IMR-90 (cell line): ENCODE measurements around the gene TAGLN3. TPM values are rescaled to one million over a fixed set of nuclear protein-coding genes. Genes with fewer than 3 reads are reported as not detected.

Experiments
- ATAC-seq: fragments of 200-7000 bp; cut with Tn5 transposase; 2 replicates; pipeline ENCODE4 v1.9.1; 2020; ENCODE audit warnings: low read depth, mild to moderate bottlenecking, moderate library complexity
- BruUV-seq: library from RNA; stranded (reverse); fragments of 400-500 nt; replicated peaks from 2 replicates; lab custom pipeline; 2021; lab: Mats Ljungman, UMichigan
- CTCF ChIA-PET: fragments of 300-600 bp; formaldehyde crosslinking; extraction: SDS; loops from one replicate; lab custom pipeline; 2021; ENCODE audit warnings: antibody characterized with exemption; lab: Yijun Ruan, JAX
- POLR2A ChIA-PET: fragments of 300-600 bp; sonication (Branson Sonifier 250); formaldehyde crosslinking; loops from one replicate; lab custom pipeline; 2022; ENCODE audit warnings: antibody characterized with exemption; ENCODE audit not compliant: unreplicated experiment; lab: Charles Lee
- DNase-seq: peaks from one replicate; pipeline ENCODE4 v3.0.0; 2013
- H2AFZ ChIP-seq: replicated peaks from 2 replicates; pipeline ENCODE3; 2013; ENCODE audit warnings: low read length, mild to moderate bottlenecking; ENCODE audit not compliant: poor library complexity
- H2AK5ac ChIP-seq: 2 replicates; pipeline ENCODE4 v1.6.1; 2013; ENCODE audit warnings: low read depth, low read length, inconsistent platforms
- H2AK9ac ChIP-seq: replicated peaks from 2 replicates; pipeline ENCODE3; 2013; ENCODE audit warnings: mild to moderate bottlenecking, low read depth, low read length, moderate library complexity; ENCODE audit not compliant: poor library complexity
- H2BK120ac ChIP-seq: 2 replicates; pipeline ENCODE4 v1.6.1; 2013; ENCODE audit warnings: low read depth, low read length, inconsistent platforms
- H2BK15ac ChIP-seq: 3 replicates; pipeline ENCODE4 v1.6.1; 2013; ENCODE audit warnings: low read depth, low read length, inconsistent platforms
- H2BK20ac ChIP-seq: 2 replicates; pipeline ENCODE4 v1.6.1; 2013; ENCODE audit warnings: low read depth, mild to moderate bottlenecking, inconsistent platforms, low read length, moderate library complexity
- H2BK5ac ChIP-seq: 2 replicates; pipeline ENCODE4 v1.6.1; 2013; ENCODE audit warnings: mild to moderate bottlenecking, low read depth, low read length, inconsistent platforms; ENCODE audit not compliant: poor library complexity, severe bottlenecking
- H3K14ac ChIP-seq: replicated peaks from 2 replicates; pipeline ENCODE4 v1.6.1; 2013; ENCODE audit warnings: low read depth, low read length, inconsistent platforms
- H3K18ac ChIP-seq: 2 replicates; pipeline ENCODE4 v1.6.1; 2013; ENCODE audit warnings: low read depth, low read length, control low read depth
- H3K23ac ChIP-seq: 2 replicates; pipeline ENCODE4 v1.6.1; 2013; ENCODE audit warnings: low read depth, low read length, inconsistent platforms
- H3K27ac ChIP-seq: 2 replicates; pipeline ENCODE4 v1.5.1; 2013; ENCODE audit warnings: mild to moderate bottlenecking, control low read depth, low read length; ENCODE audit not compliant: insufficient read depth
- H3K27me3 ChIP-seq: 2 replicates; pipeline ENCODE4 v1.6.1; 2013; ENCODE audit warnings: low read length; ENCODE audit not compliant: control insufficient read depth, insufficient read depth
- H3K36me3 ChIP-seq: 2 replicates; pipeline ENCODE4 v1.6.1; 2013; ENCODE audit warnings: low read length, mixed read lengths; ENCODE audit not compliant: control insufficient read depth, insufficient read depth
- H3K4ac ChIP-seq: 2 replicates; pipeline ENCODE4 v1.6.1; 2013; ENCODE audit warnings: low read depth, low read length, inconsistent platforms
- H3K4me1 ChIP-seq: 2 replicates; pipeline ENCODE4 v1.6.1; 2013; ENCODE audit warnings: low read length, mixed read lengths; ENCODE audit not compliant: control insufficient read depth, insufficient read depth
- H3K4me2 ChIP-seq: 2 replicates; pipeline ENCODE4 v1.6.1; 2013; ENCODE audit warnings: low read depth, mild to moderate bottlenecking, control low read depth, low read length, moderate library complexity
- H3K4me3 ChIP-seq: 2 replicates; pipeline ENCODE4 v1.5.1; 2013; ENCODE audit warnings: low read depth, mild to moderate bottlenecking, control low read depth, low read length, moderate library complexity; ENCODE audit not compliant: insufficient read depth
- H3K56ac ChIP-seq: 2 replicates; pipeline ENCODE4 v1.6.1; 2013; ENCODE audit warnings: low read length, inconsistent platforms; ENCODE audit not compliant: insufficient read depth; ENCODE audit errors: extremely low read depth
- H3K79me1 ChIP-seq, 2 experiments: 2 replicates each; pipeline ENCODE4 v1.6.1; 2013; ENCODE audit warnings: low read length in 2 of 2, inconsistent platforms in 1 of 2, low read depth in 1 of 2
- H3K9ac ChIP-seq: 2 replicates; pipeline ENCODE4 v1.6.1; 2013; ENCODE audit warnings: low read depth, low read length, control low read depth
- H3K9me1 ChIP-seq: 2 replicates; pipeline ENCODE4 v1.6.1; 2013; ENCODE audit warnings: low read length, inconsistent platforms; ENCODE audit not compliant: insufficient read depth
- H3K9me3 ChIP-seq: 2 replicates; pipeline ENCODE4 v1.6.1; 2013; ENCODE audit warnings: low read length; ENCODE audit not compliant: control insufficient read depth, insufficient read depth
- H4K20me1 ChIP-seq: 2 replicates; pipeline ENCODE4 v1.6.1; 2013; ENCODE audit warnings: low read length, inconsistent platforms; ENCODE audit not compliant: insufficient read depth
- H4K5ac ChIP-seq: 2 replicates; pipeline ENCODE4 v1.6.1; 2013; ENCODE audit warnings: mild to moderate bottlenecking, low read depth, low read length, control low read depth
- H4K8ac ChIP-seq, 2 experiments: 2 replicates each; pipeline ENCODE4 v1.6.1; 2013; ENCODE audit warnings: low read depth in 2 of 2, low read length in 2 of 2, control low read depth in 1 of 2, inconsistent platforms in 1 of 2
- H4K91ac ChIP-seq: 2 replicates; pipeline ENCODE4 v1.6.1; 2013; ENCODE audit warnings: low read depth, low read length, inconsistent platforms; ENCODE audit not compliant: insufficient read depth
- ELK1 ChIP-seq: fragments of 150-350 bp; IDR thresholded peaks from 2 replicates; pipeline ENCODE4 v1.6.1; 2016; ENCODE audit warnings: low read depth, mild to moderate bottlenecking, low read length, moderate library complexity, borderline replicate concordance
- RCOR1 ChIP-seq: IDR thresholded peaks from 2 replicates; pipeline ENCODE4 v1.6.1; 2012; ENCODE audit warnings: mild to moderate bottlenecking, low read length, improper control_type of control experiment; ENCODE audit not compliant: insufficient replicate concordance
- WGBS, 2 experiments: methylation state at CpG; one replicate each; pipeline versions ENCODE4 v1.1.5 to v1.1.7; 2013; ENCODE audit warnings: missing lambda C conversion rate in 2 of 2; ENCODE audit not compliant: insufficient read length in 1 of 2; ENCODE audit errors: extremely low coverage in 2 of 2; 5-methylcytosine and 5-hydroxymethylcytosine counted together
- dilution Hi-C: fragments of 300-500 bp; cut with HindIII; formaldehyde crosslinking; loops from one replicate; pipeline ENCODE4 v1.14.3; 2018; ENCODE audit warnings: low sequenced_read_pairs; ENCODE audit not compliant: unreplicated experiment
- in situ Hi-C: fragments of 300-500 bp; cut with MboI; formaldehyde crosslinking; loops from 3 replicates; pipeline ENCODE4 v1.14.3; 2019; ENCODE audit warnings: low sequenced_read_pairs, inconsistent platforms, mixed read lengths
- intact Hi-C: fragments of 100-400 bp; cut with micrococcal nuclease; formaldehyde crosslinking; loops from 2 replicates; pipeline ENCODE4 v1.10.0; 2022
- polyA plus RNA-seq, 3 experiments: library from polyadenylated mRNA; depleted of rRNA; stranded (reverse); fragments of >200 nt; gene quantifications; 2 replicates each; pipeline ENCODE4 v1.2.3, GENCODE V29; 2012; ENCODE audit warnings: low replicate concordance in 1 of 3
- total RNA-seq: library from RNA; depleted of rRNA; stranded (reverse); fragments of >200 nt; gene quantifications from 2 replicates; pipeline ENCODE4 v1.2.3, GENCODE V29; 2012

Gene TAGLN3
- total and polyA plus RNA-seq, 2 of the 4 experiments (the other 2 are of a cell fraction) = 3.2 to 7.7 TPM

- no peak overlapping the region for H3K56ac ChIP-seq
- ATAC-seq (no peak), DNase-seq (no peak)
- no peak overlapping the region for H3K4me2 ChIP-seq
- H3K14ac ChIP-seq = no peak overlapping the region
- peaks cover 5% of the 10 kb centered on the region; the same call in 1 of the 2 replicates for H3K9me1 ChIP-seq
- no peak overlapping the region for H2AFZ ChIP-seq
- no peak overlapping the region for H3K18ac ChIP-seq
- no peak overlapping the region for H4K5ac ChIP-seq
- WGBS, 2 experiments = no CpG with 5 or more reads among the region's 1 CpG
- H3K27me3 ChIP-seq = no peaks in the 10 kb centered on the region
- H3K27ac ChIP-seq = no peak overlapping the region
- no peaks in the 10 kb centered on the region for H3K79me1 ChIP-seq
- no peaks in the 10 kb centered on the region for H4K20me1 ChIP-seq
- no peak overlapping the region for H3K4me3 ChIP-seq
- H2AK5ac ChIP-seq = no peak overlapping the region
- no peak overlapping the region for H3K23ac ChIP-seq
- H2BK20ac ChIP-seq = no peak overlapping the region
- H2BK5ac ChIP-seq = no peak overlapping the region
- no peak overlapping the region for H3K4ac ChIP-seq
- no peak overlapping the region for H4K8ac ChIP-seq
- dilution Hi-C loops (loop anchor here (25.0 kb wide), 1 partner anchor 244 kb away; no protein-coding TSS in a partner anchor), in situ Hi-C loops (loop anchor here (25.0 kb wide), 1 partner anchor 369 kb away; the partner anchor contains the start of gene ZBED2), intact Hi-C loops (no loop called here)
- H4K91ac ChIP-seq = no peak overlapping the region
- no peak overlapping the region for H2BK120ac ChIP-seq
- H3K9ac ChIP-seq = no peak overlapping the region
- TF ChIP-seq ELK1 (no peak), RCOR1 (no peak)
- CTCF ChIA-PET = no interaction called here
- no peak overlapping the region for H2BK15ac ChIP-seq
- no peaks in the 10 kb centered on the region for H3K4me1 ChIP-seq
- H3K36me3 ChIP-seq = peaks cover 12% of the 10 kb centered on the region
- no peak overlapping the region for H2AK9ac ChIP-seq
- POLR2A ChIA-PET = no interaction called here
- no TSS peak for BruUV-seq
- no peaks in the 10 kb centered on the region for H3K9me3 ChIP-seq
These were observed 42.8 kb upstream of the TAGLN3 start for GRCh38 chr3:111955876-111956275.
